ENCODE measurements around the gene NFIB.

The NFIB gene

DNA sequence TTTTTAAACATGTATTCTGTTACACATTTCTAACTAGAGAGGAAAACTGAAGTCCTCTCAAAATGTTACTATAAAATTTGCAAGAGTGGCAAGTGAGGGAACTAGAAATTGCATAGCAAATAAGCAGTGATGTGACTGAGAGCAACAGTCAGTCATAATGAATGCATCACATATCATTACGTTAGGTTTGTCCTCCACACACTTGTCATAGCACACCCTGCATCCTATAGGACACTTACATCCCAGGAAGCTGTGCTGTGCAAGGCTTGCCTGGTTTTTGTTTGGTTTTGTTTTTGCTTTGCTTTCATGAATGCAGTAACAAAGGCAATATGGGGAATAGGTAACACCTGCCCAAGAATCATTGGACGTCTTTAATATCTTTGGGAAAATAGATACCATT, 10.8 kb downstream of the NFIB start:
- no peak for DNase-seq

DNA sequence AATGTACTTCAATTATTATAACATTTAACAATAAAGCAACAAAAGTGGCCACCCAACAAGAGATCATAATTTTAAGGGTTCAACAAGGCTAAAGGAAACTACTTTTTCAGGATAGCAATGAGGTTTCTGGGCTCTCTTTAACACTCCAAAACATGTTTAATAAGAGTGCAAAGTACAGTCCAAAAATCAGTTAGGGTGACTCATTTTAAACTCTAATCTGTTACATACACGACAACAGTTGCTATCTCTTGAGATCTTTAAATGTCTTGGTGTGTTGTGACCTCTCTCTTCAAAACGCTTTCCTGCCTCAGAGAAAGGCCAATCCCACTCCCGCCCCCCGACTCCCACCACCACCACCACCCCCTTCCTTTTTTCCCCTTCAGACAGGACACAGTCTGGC, 11.5 kb downstream of the NFIB start:
- DNase-seq = no peak

DNA sequence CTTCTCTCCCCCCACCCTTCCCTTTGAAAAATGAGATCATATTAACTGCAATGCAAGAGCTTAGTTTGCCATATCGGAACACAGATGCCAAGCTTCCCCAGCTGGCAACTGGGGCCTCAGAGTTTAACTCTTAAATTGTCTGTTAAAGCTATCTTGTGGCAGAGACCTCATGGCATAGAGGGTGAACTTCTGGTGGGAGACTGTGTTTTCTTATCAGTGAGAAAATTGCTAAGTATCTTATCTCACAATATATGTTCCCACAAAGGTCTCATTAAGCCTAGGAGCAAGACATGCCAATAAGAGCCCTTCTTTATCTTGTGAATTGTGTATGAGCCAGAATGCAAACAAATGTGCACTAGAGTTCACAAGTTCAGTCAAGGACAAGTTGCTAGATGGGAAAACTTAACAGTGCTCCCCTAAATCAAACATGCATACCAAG, 12.3 kb downstream of the NFIB start:
- DNase-seq = no peak

DNA sequence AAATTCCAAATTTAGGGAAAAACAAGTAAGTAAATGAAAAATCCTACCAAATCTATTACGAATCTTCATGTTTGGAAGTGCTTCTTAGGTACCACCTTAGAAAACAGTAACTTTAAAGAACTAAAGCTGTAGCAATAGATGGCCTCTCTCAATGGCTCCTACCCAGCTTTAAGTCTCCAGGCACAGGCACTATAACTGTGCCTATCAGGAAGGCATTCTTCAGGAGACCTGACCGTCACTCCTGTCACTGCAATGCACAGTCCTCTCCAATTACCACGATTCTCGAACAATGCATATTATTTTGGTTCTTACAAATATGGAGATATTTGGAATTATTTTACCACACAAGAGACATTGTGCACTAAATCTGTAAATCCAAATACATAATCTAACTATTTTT, 12.9 kb downstream of the NFIB start:
- no peak for DNase-seq

DNA sequence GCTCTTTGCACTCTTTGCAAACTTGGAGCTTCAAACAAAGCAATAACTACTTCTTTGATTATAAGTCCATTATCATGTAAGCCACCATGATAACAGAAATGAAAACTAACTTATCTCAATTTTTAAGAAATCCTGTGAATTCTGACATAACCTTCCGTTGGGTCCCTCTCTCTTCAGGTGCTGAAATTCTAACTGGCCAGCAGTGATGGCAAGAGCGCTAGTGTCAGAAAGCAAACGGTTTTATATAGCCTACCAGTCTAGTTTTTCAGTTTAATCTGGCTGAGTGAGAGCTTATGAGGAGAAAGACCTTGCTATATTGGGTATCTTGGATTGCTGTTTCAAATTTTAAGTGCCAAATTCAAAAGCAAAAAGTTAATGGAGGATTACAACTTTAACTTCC, 13.4 kb downstream of the NFIB start:
- no peak for DNase-seq

DNA sequence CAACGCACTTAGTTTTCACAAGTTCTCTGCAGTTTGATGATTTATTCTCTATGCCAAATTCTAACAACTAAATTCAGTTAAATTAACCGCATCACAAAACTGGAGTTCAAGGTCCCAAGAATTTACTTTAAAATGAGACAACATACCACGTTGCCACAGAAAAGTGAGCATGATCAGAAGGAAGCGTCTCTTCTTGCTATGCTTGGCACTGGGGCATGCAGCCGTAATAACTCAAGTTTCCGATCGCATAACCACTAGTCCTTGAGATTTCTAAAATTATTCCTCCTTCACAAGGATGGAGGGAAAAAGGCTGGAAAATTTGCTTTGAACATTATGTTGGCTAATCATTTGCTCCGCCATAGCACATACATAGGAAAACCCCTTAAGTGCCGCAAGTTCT, 13.9 kb downstream of the NFIB start:
- DNase-seq = no peak

GRCh38 chr9:14298601-14299022, 15.3 kb downstream of the NFIB start:
- no peak for DNase-seq

GRCh38 chr9:14296495-14297113, 17.3 kb downstream of the NFIB start:
- DNase-seq = no peak

DNA sequence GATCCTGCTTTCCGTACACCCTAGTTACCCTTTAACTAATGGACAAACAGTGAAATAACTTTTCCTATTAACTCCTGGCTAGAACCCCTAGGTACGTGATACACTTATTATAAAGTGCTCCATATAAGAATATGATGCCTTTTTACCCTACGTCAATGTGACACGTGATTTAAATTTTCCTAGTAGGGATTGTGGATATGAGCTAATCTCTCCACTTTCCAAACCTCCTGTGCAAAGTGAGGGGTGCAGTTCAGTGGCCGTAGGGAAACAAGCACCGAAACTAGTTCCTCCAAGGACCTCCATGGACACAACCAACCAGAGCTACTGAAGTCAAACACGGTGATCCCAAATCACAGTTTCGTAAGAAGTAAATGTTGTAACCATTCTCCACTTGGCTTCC, 19.3 kb downstream of the NFIB start:
- no peak for DNase-seq

DNA sequence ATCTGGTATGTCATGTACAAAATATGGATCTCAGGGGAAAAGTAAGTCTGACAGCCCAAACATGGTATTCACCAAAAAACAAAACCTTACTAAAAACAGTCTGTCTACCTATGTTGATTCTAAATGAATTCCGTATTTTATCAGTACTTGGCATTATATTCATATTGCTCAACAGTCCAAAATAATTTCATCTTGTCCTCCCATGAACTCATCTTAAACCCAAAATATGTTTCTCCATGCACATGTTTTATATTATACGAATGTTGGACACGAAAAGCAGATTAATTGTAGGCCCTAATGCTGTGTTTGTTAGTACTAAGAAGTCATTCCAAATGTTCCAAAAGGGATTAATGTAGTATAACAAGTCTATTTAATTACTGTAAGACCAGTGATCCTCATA, 20.1 kb downstream of the NFIB start:
- no peak for DNase-seq

- DNase-seq = no peak
These were observed 21.7 kb downstream of the NFIB start for GRCh38 chr9:14292181-14292739.

- no peak for DNase-seq
These were observed 24.0 kb downstream of the NFIB start for GRCh38 chr9:14289916-14290315.

DNA sequence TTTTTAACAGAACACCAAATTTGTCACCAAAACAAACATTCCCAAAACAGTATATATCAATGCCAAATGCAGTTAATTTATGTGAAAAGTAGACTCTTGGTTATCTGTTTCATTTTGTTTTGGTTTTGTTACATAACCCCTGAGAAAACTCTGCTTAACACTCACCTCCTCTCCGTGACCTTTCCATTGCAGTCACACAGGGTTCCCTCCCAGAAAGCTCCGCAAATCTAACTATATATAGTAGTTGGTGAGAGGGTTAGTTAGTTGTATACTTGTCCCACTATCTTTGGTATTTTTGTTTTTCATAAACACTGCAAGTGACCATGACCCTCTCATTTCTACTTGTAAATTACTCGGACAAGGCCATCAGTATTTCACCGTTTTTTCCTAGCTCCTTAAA, 25.5 kb downstream of the NFIB start:
- no peak for DNase-seq

- DNase-seq = no peak
These were observed 27.8 kb downstream of the NFIB start for GRCh38 chr9:14286121-14286520.

DNA sequence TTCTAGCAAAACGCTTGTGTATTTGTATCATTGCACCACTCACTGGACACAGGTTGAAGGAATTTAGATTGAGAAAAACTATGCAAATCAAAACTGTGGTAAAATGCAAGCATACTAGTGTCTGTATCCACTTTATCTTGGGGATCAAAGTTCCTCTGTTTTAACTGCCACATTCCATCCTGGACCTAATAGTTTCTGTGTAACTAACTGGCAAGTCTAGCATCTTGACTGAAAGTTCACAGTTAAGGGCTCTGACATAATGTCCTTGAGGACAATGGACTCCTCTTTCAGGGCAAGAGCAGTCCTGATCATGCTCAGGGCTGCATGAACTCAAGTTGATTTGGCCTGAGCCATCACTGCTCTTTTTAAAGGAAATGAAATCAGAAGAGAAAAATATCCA, 30.7 kb downstream of the NFIB start:
- no peak for DNase-seq

DNA sequence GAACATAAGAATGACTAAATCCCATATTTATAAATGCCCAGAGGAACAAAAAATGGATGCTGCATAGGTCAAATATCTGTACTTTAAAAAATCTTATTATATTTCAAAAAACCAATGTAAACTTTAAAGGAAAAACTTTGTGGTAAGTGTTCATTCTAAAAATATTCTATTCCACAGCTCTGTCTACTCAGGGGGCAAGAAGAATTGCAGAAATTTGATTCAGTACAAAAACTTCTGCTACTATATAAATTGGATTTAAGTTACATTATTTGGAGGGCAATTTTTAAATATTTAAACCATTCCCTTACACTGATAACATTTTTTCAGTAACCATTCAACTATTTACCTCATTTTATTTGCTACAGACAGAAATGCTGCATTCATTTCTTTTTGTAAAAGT, 32.1 kb downstream of the NFIB start:
- no peak for DNase-seq

DNA sequence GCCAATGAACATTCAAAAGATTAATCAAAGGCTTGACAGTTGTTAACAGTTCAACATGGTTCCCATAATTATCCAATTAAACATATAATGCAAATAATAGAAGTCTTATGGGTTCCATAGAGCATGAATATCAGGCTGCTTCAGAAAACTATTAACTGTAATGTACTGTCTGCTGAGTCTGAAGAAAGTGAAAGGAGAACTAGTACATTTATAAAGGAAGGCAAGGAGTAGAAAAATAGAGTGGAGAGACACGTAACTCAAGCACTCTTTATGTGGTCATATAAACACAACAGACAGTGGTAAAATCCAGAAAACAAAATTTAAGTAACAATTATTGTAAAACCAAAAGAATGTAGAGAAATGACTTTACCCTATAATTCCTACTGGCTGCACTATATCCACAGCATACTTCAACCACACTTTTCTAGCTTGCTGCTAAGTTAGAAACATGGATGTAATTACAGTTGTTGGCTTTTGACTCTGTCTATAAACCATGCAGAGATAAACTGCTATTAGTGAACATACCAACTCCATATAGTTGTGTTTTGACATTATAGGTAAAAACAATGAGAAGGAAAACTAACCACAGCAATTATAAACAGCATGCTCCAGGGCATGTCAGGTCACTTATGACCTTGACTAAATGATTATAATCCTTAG, 32.7 kb downstream of the NFIB start:
- no peak for DNase-seq

DNA sequence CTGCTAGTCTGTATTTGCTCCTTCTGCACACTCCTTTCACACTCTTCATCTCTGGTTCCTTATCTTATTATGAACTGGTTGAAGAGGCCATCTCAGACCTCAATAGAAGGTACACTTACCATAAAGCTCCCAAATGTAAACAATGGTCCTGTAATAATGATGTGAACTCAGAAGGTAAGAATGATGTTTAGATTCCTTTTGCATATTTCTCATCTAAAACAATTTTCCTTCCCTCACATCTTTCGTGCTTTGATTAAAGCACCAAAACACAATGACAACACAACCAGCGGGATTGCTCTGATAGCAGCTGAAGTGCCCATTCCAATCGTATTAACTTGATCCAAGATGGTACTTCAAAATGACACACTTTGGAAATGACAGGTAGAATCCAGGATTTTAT, 34.3 kb downstream of the NFIB start:
- DNase-seq = no peak

DNA sequence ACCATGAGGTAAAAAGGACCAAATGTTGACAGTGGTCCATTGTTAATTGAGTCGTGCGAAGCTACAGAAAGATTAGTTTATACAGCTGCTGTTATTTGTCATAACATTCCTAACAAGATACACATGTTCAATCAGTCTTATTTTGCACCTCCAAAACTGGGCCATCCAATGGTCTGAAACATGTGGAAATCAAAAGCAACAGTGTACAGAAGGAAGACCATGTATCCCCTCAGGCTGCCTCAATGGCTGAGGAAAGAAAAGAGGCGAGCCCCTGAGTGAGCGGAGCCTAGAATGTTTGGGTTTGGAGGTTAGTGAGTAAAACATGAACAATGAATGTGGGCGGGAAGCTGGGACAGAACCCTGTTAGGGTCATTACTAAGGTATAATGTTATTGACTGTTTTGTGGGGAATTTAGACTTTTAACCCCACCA, 35.6 kb downstream of the NFIB start:
- DNase-seq = no peak

DNA sequence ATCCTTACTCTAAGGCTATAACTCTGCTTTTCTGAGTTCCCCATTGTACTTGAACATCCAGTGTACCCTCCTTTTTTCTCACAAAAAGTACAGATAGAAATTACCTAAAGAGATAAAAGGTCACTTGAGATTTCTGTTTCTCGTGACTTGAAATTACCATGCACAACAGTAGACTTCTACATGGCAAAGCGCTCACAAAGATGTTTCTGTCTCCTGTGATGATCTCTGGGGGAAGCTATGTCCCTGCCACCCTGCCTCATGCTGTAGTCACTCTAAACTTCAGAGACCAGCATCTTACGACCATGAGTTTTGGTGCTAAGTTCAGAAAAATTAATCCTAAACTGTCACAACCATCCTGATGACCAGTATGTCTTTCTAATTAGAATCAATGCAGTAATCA, 36.2 kb downstream of the NFIB start:
- DNase-seq = no peak

DNA sequence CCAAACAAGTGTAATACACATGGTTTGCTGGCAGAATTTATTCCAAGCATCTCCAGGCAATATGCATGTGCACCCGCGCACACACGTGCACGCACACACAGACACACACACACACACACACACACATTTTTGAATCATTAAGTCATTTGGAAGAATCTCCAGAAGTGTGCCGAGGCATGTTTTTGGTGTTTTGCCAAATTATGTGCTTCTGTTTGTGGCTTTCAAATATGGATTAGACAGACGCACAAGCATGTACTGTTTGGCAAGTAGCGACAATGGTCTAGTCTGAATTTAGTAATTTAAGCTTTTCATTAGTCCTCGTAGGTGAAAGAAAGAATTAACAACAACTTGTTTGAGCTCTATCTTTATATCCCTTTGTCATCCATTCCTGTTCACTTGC, 36.7 kb downstream of the NFIB start:
- no peak for DNase-seq

- no peak for DNase-seq
These were observed 38.6 kb downstream of the NFIB start for GRCh38 chr9:14275331-14275730.

- no peak for DNase-seq
These were observed 40.2 kb downstream of the NFIB start for GRCh38 chr9:14273696-14274121.

DNA sequence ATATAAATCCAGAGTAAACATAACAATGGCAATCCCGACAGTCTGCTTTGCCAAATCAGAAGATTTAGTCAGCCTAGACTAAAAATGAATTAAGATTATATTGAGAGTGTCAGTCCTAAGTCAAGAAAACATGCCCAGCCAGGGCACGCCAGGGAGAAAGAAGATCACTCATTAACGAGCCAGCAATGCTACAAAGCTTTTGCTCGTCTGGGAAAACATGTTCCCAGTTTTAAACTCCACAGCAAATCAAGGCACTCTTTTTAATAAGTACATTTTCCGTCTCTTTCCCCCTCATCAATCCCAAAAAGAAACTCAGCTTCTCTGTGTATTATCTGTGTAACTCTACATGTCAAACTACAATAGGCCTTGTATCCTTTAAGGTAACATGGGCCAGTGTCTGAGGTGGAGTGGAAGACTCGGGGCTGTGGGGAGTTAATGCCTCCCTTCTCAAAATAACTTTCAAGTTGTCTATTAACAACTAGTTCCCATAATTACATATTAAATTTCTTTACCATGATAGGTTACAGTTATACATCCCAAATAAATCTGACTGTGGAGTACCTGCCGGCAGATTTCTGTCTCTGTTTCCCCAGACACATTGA, 40.9 kb downstream of the NFIB start:
- no peak for DNase-seq

All from activated CD4-positive, alpha-beta T cell treated with anti-CD3 and anti-CD28 coated beads, Interleukin-2, amount 50 U/mL, for 4 hours (primary cell).